ENCODE measurements around the gene CMTM4.
"Not testable (repeated sequence)": the region's sequence is repeated elsewhere in the genome, so short reads cannot be mapped to it uniquely, and the experiment has no call there.

The CMTM4 gene

DNA sequence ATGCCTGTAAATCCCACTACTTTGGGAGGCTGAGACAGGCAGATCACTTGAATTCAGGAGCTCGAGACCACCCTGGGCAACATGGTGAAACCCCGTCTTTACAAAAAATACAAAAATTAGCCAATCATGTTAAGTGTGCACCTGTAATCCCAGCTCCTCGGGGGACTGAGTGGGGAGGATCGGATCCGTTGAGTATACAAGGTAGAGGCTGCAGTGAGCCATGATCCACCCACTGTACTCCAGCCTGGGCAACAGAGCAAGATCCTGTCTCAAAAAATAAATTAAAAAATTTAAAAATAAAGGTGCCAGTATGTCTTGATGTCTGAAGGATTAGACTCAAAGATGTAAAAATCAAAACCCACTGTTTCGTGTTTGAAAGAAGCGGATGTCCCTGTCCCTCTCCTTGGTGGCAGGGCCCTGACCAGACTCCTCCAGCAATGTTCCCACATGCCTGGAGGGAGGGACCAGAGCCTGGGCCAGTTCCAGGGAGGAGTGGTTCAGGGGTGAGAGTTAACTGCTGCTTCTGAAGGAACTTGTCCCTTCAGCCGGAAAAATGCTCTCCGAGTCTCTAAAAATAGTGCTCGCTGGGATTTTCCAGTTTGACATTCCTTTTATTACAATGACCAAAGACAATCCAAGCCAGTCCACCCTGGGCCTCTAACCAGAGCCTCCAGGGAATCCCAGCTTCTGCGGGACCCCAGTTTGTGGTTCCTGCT lies 9.4 kb upstream of the CMTM4 start:
- no peak for DNase-seq (ENCODE audit: low read depth in 3 of 3)

GRCh38 chr16:66703406-66704215 lies 7.1 kb upstream of the CMTM4 start:
- DNase-seq (ENCODE audit: low read depth in 3 of 3), result no peak

GRCh38 chr16:66701516-66701915 lies 5.0 kb upstream of the CMTM4 start:
- no peak for DNase-seq (ENCODE audit: low read depth in 3 of 3)

DNA sequence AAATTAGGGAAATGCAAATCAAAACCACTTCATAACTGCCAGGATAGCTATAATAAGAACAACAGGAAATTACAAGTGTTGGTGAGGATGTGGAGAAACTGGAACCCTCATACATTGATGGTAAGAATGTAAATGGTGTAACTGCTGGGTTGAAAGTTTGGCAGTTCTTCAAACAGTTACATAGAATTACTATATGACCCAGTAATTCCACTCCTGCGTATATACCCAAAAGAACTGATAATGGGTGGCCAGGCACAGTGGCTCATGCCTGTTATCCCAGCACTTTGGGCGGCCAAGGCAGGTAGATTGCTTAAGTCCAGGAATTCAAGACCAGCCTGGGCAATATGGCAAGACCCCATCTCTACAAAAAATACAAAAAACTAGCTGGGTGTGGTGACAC lies 4.5 kb upstream of the CMTM4 start:
- DNase-seq (ENCODE audit: low read depth in 3 of 3), result no peak

DNA sequence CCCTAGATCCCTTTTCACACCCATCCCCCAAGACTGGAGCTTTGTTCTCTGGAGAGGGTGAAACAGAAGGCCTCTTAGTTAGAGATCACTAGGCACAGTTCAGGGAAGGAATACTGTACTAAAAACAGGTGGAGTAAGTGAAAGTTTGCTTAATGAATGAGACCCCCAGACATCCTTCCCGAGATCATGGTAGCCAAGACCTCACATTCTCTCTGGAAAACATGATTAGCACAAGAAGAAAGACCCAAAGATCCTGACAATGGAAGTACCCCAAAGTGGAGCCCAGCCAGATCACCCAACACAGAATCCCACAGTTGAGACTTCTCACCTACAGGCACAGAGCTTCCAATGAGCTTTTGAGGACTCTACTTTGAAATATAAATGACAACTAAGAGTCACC lies 3.4 kb upstream of the CMTM4 start:
- no peak for DNase-seq (ENCODE audit: low read depth in 3 of 3)

DNA sequence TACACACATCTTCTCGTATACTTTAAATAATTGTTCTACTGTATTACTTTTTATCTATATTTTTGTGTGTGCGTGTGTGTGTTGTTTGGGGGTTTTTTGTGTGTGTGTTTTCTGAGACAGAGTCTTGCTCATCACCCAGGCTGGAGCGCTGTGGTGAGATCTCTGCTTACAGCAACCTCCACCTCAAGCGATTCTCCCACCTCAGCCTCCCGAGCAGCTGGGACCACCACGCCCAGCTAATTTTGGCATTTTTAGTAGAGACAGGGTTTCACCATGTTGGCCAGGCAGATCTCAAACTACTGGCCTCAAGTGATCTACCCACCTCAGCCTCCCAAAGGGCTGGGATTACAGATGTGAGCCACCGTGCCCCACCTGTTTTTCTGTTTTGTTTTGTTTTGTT lies 1.5 kb upstream of the CMTM4 start:
- no peak for DNase-seq (ENCODE audit: low read depth in 3 of 3)

DNA sequence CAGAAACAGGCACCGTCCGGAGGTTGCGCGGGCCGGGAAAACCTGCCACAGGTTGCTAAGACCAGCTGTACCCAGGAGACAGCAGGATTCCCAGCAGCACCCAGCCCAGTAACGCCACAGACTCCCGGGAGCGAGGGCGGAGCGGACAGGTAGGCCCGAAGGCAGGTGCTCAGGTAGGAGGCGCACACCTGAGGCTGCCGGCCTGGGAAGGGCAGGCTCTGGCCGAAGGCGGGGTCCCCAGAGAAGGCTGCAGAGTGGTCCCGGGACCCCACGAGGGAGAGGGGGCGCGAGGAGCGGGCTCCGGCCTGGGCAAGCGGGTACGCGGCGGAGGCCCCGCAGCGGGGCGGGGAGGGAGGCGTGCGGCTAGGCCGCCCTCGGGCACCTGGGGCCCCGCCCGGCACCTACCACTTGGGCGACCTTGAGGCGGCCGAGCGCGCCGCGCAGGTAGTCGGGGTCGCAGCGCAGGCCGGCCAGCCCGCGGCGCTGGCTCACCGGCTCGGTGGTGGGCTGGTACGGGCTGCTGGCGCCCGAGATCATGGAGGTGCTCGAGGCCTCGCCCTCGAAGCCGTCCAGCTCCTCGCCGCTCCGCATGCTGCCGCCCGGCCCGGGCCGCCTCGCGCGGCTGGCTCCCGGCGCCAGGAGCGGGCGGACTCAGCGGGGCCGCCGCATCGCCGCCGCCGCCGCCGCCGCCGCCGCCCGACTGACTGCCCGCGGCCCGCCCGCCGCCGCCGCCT lies 441 bp downstream of the CMTM4 start:
- peak in 1 of 3 experiments; percentile 11 for DNase-seq (ENCODE audit: low read depth in 3 of 3)

DNA sequence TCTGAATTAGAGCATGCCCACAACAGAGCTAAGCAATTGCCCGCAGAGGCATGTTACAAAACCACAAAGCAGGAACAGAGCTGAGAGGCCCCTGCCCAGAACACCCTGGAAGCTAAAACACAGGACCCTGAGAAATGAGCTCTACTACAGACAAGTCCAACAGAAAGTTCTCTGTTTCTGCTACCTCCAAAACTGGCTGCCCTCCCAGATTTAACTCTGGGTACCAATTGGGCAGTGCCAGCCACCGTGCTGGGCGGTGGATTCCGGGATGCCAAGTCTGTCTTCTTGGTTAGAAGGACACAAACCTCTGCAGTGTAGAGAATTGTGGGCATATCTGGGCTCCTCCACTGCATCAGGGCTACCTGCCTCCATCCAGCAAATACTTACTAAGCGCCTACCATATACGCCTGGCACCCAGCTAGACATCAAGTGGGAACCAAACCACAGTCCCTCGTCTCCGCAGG lies 1.0 kb downstream of the CMTM4 start:
- no peak for DNase-seq (ENCODE audit: low read depth in 3 of 3)

DNA sequence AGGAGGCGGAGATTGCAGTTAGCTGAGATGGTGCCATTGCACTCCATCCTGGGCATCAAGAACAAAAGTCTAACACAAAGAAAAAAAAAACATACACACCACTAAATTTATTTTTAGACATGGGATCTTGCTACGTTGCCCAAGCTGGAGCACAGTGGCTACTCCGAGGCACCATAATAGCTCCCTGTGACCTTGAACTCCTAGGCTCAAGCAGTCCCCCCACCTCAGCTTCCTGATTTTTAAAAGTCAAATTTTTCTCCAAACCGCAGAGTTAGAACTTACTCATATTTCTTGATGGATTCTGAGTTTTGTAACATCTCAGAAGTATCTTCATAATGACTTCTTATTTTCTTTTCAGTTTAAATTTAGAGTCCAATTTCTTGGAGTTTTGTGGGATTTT lies 3.4 kb downstream of the CMTM4 start:
- no peak for DNase-seq (ENCODE audit: low read depth in 3 of 3)

GRCh38 chr16:66692341-66692740 lies 4.2 kb downstream of the CMTM4 start:
- DNase-seq (ENCODE audit: low read depth in 3 of 3), result no peak

GRCh38 chr16:66691234-66691633 lies 5.3 kb downstream of the CMTM4 start:
- no peak for DNase-seq (ENCODE audit: low read depth in 3 of 3)

- DNase-seq (ENCODE audit: low read depth in 3 of 3), result no peak
Observed at GRCh38 chr16:66690106-66690847, 6.3 kb downstream of the CMTM4 start.

- DNase-seq (ENCODE audit: low read depth in 3 of 3), result no peak
Observed at GRCh38 chr16:66689282-66689681, 7.3 kb downstream of the CMTM4 start.

DNA sequence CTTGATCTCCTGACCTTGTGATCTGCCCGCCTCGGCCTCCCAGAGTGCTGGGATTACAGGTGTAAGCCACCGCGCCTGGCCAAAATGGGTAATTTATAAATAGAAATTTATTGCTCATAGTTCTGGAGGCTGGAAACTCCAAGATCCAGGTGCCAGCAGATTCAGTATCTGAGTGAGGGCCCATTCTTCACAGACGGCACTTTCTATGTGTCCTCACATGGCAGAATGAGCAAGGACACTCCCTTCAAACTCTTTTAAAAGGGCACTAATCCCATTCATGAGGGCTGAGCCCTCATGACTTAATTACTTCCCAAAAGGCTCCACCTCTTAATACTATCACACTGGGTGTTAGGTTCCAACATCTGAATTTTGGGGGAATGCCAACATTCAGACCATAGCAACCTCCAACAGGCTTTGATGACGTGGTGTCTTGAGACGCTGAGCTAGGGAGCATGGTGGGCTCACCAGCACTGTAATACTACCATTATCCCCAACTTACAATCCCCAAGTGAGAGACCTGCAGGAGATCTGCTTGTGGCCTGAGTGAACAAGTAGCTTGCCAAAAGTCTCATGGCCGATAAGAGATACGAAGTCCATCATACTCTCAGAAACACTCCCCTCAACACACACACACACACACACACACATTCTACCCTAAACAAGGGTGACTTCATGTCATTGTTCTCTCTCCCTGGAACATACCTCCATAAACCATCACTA lies 8.5 kb downstream of the CMTM4 start:
- no peak for DNase-seq (ENCODE audit: low read depth in 3 of 3)

GRCh38 chr16:66685501-66686115 lies 10.9 kb downstream of the CMTM4 start:
- DNase-seq (ENCODE audit: low read depth in 3 of 3), result not testable (repeated sequence)

- no peak for DNase-seq (ENCODE audit: low read depth in 3 of 3)
Observed at GRCh38 chr16:66682271-66682670, 14.3 kb downstream of the CMTM4 start.

GRCh38 chr16:66681676-66682075 lies 14.9 kb downstream of the CMTM4 start:
- no peak for DNase-seq (ENCODE audit: low read depth in 3 of 3)

DNA sequence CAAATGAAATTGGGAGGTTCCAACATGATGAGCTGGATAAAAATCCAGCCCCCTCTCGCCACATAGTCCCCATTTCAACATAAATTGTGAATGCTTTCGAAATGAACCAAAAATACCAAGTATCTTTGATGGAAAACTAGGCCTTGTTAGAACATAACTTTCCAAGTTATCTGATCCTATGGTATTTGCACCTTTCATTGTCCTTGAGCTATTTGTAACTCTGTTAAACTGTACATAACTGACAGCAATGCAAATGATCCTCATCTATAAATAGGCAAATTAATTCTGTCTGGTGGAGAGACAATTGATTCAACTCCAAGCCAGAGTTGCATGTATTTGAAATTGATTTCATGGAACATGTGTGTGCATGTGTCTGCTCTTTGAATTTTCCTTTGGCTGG lies 18.2 kb downstream of the CMTM4 start:
- no peak for DNase-seq (ENCODE audit: low read depth in 3 of 3)

- DNase-seq (ENCODE audit: low read depth in 3 of 3), result no peak
Observed at GRCh38 chr16:66677836-66678235, 18.7 kb downstream of the CMTM4 start.

DNA sequence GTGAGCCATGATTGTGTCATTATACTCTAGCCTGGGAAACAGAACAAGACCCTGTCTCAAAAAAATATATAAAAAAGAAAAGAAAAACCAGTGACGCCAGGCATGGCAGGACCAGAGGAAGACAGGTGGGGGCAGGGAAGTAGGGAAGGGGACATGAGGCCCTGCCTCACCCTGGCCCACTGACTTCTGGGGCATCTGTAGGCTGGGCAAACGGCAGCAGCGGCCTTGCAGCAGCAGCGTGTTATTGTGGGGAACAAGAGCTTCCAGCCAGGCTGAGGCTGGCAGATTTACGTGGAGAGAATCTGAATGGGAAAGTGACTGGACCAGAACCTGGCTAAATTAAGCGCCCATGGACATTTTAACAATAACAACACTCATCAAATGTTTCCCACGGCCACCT lies 19.4 kb downstream of the CMTM4 start:
- DNase-seq (ENCODE audit: low read depth in 3 of 3), result no peak

DNA sequence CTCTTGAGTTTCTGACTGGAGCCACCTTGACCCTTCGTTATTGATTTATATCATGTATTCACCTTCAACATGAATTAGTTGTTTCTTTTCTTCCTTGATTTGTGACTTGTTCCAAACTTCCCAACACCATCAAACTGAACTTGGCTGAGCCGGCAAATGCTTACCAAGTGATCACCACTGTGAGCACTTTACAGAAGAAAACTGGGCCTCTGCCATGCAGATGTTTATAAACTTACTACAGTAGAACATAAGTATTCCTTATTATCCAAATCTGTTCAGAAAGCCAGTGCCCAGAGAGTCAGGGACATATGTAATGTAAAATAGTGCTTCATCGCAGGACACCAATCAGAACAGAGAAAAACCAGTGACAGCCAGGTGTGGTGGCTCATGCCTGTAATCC lies 19.9 kb downstream of the CMTM4 start:
- DNase-seq (ENCODE audit: low read depth in 3 of 3), result no peak

All from stimulated activated CD4-positive, alpha-beta T cell treated with anti-CD3 and anti-CD28 coated beads, TNF-alpha, amount 100 ng/mL, for 24 hours (primary cell).